ENCODE data around the gene VRTN.

VRTN gene, protein sequence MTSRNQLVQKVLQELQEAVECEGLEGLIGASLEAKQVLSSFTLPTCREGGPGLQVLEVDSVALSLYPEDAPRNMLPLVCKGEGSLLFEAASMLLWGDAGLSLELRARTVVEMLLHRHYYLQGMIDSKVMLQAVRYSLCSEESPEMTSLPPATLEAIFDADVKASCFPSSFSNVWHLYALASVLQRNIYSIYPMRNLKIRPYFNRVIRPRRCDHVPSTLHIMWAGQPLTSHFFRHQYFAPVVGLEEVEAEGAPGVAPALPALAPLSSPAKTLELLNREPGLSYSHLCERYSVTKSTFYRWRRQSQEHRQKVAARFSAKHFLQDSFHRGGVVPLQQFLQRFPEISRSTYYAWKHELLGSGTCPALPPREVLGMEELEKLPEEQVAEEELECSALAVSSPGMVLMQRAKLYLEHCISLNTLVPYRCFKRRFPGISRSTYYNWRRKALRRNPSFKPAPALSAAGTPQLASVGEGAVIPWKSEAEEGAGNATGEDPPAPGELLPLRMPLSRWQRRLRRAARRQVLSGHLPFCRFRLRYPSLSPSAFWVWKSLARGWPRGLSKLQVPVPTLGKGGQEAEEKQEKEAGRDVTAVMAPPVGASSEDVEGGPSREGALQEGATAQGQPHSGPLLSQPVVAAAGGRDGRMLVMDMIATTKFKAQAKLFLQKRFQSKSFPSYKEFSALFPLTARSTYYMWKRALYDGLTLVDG

GRCh38 chr14:74348241-74348734, at the start of gene VRTN:
TSS of gene VRTN (plus strand) at chr14:74348471. CDS start at chr14:74356784, 8,313 bp downstream.
- H3K9me3 ChIP-seq (ENCODE audit: control insufficient read depth in 2 of 2, low read length in 2 of 2), result no peaks in the 10 kb centered on the region
- no peak within 1 kb of the TSS for H3K9ac ChIP-seq (ENCODE audit: low read length in 2 of 2)
- H3K4me1 ChIP-seq (ENCODE audit: control insufficient read depth, insufficient read depth, low read length), result no peaks in the 10 kb centered on the region
- no peak within 1 kb of the TSS for H3K4me3 ChIP-seq (ENCODE audit: low read length in 2 of 2)
- H3K27me3 ChIP-seq (ENCODE audit: control insufficient read depth in 1 of 2, insufficient read depth in 2 of 2, low read length in 2 of 2), result peaks cover 15 to 22% of the 10 kb centered on the region in 2 donors
- H3K27ac ChIP-seq (ENCODE audit: low read length), result no peak within 1 kb of the TSS
- H3K36me3 ChIP-seq (ENCODE audit: control insufficient read depth in 2 of 2, insufficient read depth in 2 of 2, low read length in 2 of 2), result no peaks in the 10 kb centered on the region

GRCh38 chr14:74299061-74299545, 49.2 kb upstream of the VRTN start:
- Histone ChIP-seq H3K4me1 (ENCODE audit: control insufficient read depth, insufficient read depth, low read length) (peaks cover 15% of the 10 kb centered on the region), H3K9me3 (ENCODE audit: control insufficient read depth in 2 of 2, low read length in 2 of 2) (no peaks in the 10 kb centered on the region), H3K27me3 (ENCODE audit: control insufficient read depth in 1 of 2, insufficient read depth in 2 of 2, low read length in 2 of 2) (no peaks in the 10 kb centered on the region), H3K36me3 (ENCODE audit: control insufficient read depth in 2 of 2, insufficient read depth in 2 of 2, low read length in 2 of 2) (peaks cover 17 to 36% of the 10 kb centered on the region in 2 donors), H3K4me3 (ENCODE audit: low read length in 2 of 2) (no peak overlapping the region), H3K27ac (ENCODE audit: low read length) (no peak overlapping the region), H3K9ac (ENCODE audit: low read length in 2 of 2) (no peak overlapping the region)

DNA sequence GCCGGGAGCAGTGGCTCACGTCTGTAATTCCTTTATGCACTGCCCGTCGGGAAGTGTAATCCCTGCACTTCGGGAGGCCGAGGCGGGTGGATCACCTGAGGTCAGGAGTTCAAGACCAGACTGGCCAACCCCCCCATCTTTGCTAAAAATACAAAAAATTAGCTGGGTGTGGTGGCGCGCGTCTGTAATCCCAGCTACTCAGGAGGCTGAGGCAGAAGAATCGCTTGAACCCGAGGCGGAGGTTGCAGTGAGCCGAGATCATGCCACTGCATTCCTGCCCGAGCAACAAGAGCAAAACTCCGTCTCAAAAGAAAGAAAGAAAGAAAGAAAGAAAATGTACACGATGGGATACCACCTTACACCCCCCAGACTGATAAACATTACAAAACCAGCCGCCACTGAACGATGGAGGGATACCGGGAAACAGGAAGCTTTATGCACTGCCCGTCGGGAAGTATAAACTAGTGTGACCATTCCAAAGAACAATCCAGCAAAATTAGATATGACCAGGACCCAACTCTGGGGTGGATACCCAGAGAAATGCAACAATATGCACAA, 46.6 kb upstream of the VRTN start:
- H3K9ac ChIP-seq (ENCODE audit: low read length in 2 of 2), result peak overlapping the region; percentile 55 to 84
- H3K27me3 ChIP-seq (ENCODE audit: control insufficient read depth in 1 of 2, insufficient read depth in 2 of 2, low read length in 2 of 2), result no peaks in the 10 kb centered on the region
- H3K4me1 ChIP-seq (ENCODE audit: control insufficient read depth, insufficient read depth, low read length), result peaks cover 15% of the 10 kb centered on the region
- H3K4me3 ChIP-seq (ENCODE audit: low read length in 2 of 2), result peak overlapping the region; percentile 82 to 90
- H3K36me3 ChIP-seq (ENCODE audit: control insufficient read depth in 2 of 2, insufficient read depth in 2 of 2, low read length in 2 of 2), result peaks cover 8 to 19% of the 10 kb centered on the region in 2 donors
- H3K9me3 ChIP-seq (ENCODE audit: control insufficient read depth in 2 of 2, low read length in 2 of 2), result no peaks in the 10 kb centered on the region
- peak overlapping the region; percentile 24 for H3K27ac ChIP-seq (ENCODE audit: low read length)

DNA sequence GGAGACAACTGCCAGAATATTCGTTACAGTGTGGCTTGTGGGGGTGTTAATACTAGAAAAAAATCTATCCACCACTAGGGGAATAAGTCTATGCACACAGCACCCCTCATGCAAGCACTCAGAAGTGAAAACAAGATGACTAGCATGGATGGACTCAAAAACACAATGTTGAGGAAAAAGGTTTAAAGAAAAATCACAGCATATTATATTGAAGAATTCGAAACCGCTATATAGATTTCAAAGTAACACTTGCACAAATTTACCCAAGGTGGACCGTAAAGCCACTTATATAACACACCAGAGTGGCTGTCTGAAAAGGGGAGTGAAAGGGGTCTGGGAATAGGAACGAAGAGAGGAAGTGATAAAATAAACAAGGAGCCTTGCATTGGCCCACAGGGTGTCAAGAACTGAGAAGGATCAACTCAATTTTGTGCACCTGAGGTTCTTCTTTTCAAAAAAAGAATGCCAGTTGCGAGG, 46.1 kb upstream of the VRTN start:
- Histone ChIP-seq H3K9ac (ENCODE audit: low read length in 2 of 2) (peak overlapping the region; percentile 80 to 84), H3K27me3 (ENCODE audit: control insufficient read depth in 1 of 2, insufficient read depth in 2 of 2, low read length in 2 of 2) (no peaks in the 10 kb centered on the region), H3K4me3 (ENCODE audit: low read length in 2 of 2) (peak overlapping the region; percentile 82 to 90), H3K9me3 (ENCODE audit: control insufficient read depth in 2 of 2, low read length in 2 of 2) (no peaks in the 10 kb centered on the region), H3K36me3 (ENCODE audit: control insufficient read depth in 2 of 2, insufficient read depth in 2 of 2, low read length in 2 of 2) (peaks cover 4 to 15% of the 10 kb centered on the region in 2 donors), H3K4me1 (ENCODE audit: control insufficient read depth, insufficient read depth, low read length) (peaks cover 15% of the 10 kb centered on the region), H3K27ac (ENCODE audit: low read length) (peak overlapping the region; percentile 76)

DNA sequence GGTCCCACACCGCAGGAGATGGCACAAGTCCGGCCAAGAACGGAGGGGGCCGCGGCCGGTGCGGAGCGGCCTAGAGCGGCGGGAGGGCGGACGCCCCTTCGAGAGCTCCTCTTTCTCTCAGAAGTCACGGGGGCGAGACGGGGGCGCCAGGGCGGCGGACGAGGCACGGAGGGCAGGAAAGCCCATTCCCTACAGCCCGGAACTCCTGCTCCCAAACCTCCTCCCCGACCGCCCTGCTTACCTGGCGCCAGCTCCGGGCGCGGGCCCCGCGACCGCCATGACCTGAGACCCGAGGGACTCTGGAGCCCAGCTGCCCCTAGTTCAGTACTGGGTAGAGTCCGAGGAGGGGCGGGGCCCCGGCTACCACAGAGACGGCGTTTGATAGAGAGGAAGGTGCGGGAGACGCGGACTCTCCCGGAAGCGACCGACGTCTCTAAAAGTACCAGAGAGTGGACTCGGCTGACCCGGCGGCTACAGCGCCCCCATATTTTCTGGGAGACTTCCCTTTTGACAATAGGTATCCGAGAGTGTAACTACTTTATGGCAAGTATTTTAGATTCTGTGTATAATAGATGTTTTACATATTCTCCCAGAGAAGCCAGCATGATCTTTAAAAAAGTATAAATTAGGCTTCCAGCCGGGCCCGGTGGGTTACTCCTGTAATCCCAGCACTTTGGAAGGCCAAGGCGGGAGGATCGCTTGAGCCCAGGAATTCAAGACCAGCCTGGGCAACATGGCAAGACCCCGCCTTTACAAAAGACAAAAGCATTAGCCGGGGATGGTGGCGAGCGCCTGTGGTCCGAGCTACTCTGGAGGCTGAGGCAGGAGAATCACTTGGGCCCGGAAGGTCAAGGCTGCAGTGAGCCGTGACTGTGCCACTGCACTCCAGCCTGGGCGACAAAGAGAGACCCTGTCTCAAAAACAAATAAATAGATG, 45.4 kb upstream of the VRTN start, which contains the start of gene ABCD4:
Gene ABCD4, minus strand, starts transcription at position 301 of the 936 bp plus-strand sequence. Its CDS starts 22 bp downstream, at position 279.
- no peaks in the 10 kb centered on the region for H3K9me3 ChIP-seq (ENCODE audit: control insufficient read depth in 2 of 2, low read length in 2 of 2)
- H3K27ac ChIP-seq (ENCODE audit: low read length), result peak within 1 kb of the TSS; percentile 76
- no peaks in the 10 kb centered on the region for H3K27me3 ChIP-seq (ENCODE audit: control insufficient read depth in 1 of 2, insufficient read depth in 2 of 2, low read length in 2 of 2)
- H3K9ac ChIP-seq (ENCODE audit: low read length in 2 of 2), result peak within 1 kb of the TSS; percentile 80 to 84
- H3K4me1 ChIP-seq (ENCODE audit: control insufficient read depth, insufficient read depth, low read length), result peaks cover 15% of the 10 kb centered on the region
- peaks cover 4 to 12% of the 10 kb centered on the region in 2 donors for H3K36me3 ChIP-seq (ENCODE audit: control insufficient read depth in 2 of 2, insufficient read depth in 2 of 2, low read length in 2 of 2)
- peak within 1 kb of the TSS; percentile 82 to 90 for H3K4me3 ChIP-seq (ENCODE audit: low read length in 2 of 2)

DNA sequence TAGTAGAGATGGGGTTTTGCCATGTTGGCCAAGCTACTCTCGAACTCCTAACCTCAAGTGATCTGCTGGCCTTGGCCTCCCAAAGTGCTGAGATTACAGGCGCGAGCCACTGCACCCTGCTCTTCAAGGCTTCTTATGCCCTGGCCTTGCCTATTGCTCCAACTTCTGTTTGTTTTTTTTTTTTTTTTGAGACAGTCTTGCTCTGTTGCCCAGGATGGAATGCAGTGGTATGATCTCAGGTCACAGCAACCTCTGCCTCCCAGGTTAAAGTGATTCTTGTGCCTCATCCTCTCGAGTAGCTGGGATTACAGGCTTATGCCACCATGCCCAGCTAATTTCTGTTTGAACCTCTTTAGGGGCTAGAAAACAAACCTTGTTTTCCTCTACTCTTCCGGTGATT, 39.6 kb upstream of the VRTN start:
- Histone ChIP-seq H3K36me3 (ENCODE audit: control insufficient read depth in 2 of 2, insufficient read depth in 2 of 2, low read length in 2 of 2) (no peaks in the 10 kb centered on the region), H3K27me3 (ENCODE audit: control insufficient read depth in 1 of 2, insufficient read depth in 2 of 2, low read length in 2 of 2) (no peaks in the 10 kb centered on the region), H3K27ac (ENCODE audit: low read length) (no peak overlapping the region), H3K4me3 (ENCODE audit: low read length in 2 of 2) (no peak overlapping the region), H3K4me1 (ENCODE audit: control insufficient read depth, insufficient read depth, low read length) (no peaks in the 10 kb centered on the region), H3K9ac (ENCODE audit: low read length in 2 of 2) (no peak overlapping the region), H3K9me3 (ENCODE audit: control insufficient read depth in 2 of 2, low read length in 2 of 2) (no peaks in the 10 kb centered on the region)

DNA sequence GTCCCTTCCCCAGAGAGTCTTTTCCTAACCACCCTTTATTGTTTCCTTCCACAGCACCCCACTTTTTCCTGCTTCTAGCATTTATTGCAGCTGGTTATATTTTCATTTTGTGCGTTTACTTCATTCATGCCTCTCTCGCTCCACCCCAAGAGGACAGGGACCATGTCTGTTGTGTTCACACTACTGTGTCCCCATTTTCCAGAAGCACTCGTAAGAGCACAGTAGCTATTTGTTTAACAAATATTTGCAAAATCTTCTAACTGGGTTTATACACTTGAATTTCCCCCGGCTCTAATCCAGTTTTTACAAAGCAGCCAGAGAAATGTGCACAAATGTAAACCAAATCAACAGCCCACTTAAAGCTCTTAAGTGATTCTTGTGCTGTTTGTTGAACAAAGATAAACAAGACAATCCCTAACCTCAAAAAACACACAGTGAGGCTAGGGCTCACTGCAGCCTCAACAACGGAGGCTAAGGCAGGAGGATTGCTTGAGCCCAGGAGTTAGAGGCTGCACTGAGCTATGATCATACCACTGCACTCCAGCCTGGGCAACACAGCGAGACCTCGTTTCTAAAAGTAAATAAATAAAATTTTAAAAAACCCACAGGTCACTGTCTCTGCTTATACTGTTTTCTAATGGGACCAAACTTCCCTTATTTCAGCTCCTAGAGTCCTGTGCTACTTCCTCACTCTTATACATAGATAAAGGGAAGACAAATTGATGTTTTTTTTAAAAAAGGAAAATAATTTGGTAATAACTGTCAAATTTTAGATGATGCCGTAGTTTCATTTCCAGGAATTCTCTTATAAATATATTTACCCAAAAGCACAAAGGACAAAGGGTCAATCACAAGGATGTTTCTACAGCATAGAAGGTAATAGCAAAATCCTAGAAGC, 38.9 kb upstream of the VRTN start:
- Histone ChIP-seq H3K9me3 (ENCODE audit: control insufficient read depth in 2 of 2, low read length in 2 of 2) (no peaks in the 10 kb centered on the region), H3K27ac (ENCODE audit: low read length) (no peak overlapping the region), H3K36me3 (ENCODE audit: control insufficient read depth in 2 of 2, insufficient read depth in 2 of 2, low read length in 2 of 2) (no peaks in the 10 kb centered on the region), H3K27me3 (ENCODE audit: control insufficient read depth in 1 of 2, insufficient read depth in 2 of 2, low read length in 2 of 2) (no peaks in the 10 kb centered on the region), H3K4me3 (ENCODE audit: low read length in 2 of 2) (no peak overlapping the region), H3K4me1 (ENCODE audit: control insufficient read depth, insufficient read depth, low read length) (no peaks in the 10 kb centered on the region), H3K9ac (ENCODE audit: low read length in 2 of 2) (no peak overlapping the region)

DNA sequence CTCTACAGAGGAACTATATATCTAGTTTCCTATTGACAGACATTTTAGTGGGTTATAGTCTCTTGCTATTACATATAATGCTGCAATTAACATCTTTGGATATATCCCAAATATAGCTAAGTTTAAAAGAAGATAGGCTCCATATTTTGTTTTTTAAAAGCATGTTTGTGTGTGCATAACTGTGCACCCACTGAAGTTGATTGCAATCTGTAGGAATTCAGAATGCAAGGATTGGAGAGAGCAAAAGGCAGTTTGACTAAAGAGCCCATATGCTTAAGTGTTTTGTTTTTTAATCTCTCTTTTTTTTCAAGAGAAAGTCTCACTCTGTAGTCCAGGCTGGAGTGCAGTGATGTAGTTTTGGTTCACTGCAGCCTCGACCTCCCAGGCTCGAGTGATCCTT, 36.1 kb upstream of the VRTN start:
- Histone ChIP-seq H3K9ac (ENCODE audit: low read length in 2 of 2) (no peak overlapping the region), H3K4me3 (ENCODE audit: low read length in 2 of 2) (no peak overlapping the region), H3K36me3 (ENCODE audit: control insufficient read depth in 2 of 2, insufficient read depth in 2 of 2, low read length in 2 of 2) (no peaks in the 10 kb centered on the region), H3K4me1 (ENCODE audit: control insufficient read depth, insufficient read depth, low read length) (no peaks in the 10 kb centered on the region), H3K9me3 (ENCODE audit: control insufficient read depth in 2 of 2, low read length in 2 of 2) (no peaks in the 10 kb centered on the region), H3K27ac (ENCODE audit: low read length) (no peak overlapping the region), H3K27me3 (ENCODE audit: control insufficient read depth in 1 of 2, insufficient read depth in 2 of 2, low read length in 2 of 2) (no peaks in the 10 kb centered on the region)

DNA sequence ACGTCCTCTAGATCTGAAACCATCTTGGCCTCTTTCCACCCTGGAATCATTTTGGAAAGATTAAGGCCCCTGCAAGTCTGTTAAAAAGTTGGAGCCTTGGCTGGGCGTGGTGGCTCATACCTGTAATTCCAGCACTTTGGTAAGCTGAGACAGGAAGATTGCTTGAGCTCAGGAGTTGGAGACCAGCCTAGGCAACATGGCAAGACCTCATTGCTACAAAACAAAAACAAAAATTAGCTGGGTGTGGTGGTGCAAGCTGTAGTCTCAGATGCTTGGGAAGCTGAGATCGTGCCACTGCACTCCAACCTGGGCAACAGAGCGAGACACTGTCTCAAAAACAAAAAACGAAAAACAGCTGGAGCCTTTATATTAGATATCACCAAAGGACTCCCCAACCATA, 34.7 kb upstream of the VRTN start:
- H3K4me1 ChIP-seq (ENCODE audit: control insufficient read depth, insufficient read depth, low read length), result no peaks in the 10 kb centered on the region
- no peaks in the 10 kb centered on the region for H3K27me3 ChIP-seq (ENCODE audit: control insufficient read depth in 1 of 2, insufficient read depth in 2 of 2, low read length in 2 of 2)
- H3K4me3 ChIP-seq (ENCODE audit: low read length in 2 of 2), result no peak overlapping the region
- no peaks in the 10 kb centered on the region for H3K9me3 ChIP-seq (ENCODE audit: control insufficient read depth in 2 of 2, low read length in 2 of 2)
- H3K9ac ChIP-seq (ENCODE audit: low read length in 2 of 2), result no peak overlapping the region
- H3K27ac ChIP-seq (ENCODE audit: low read length), result no peak overlapping the region
- no peaks in the 10 kb centered on the region for H3K36me3 ChIP-seq (ENCODE audit: control insufficient read depth in 2 of 2, insufficient read depth in 2 of 2, low read length in 2 of 2)
